Neural progenitor cell (in vitro differentiated cells): ENCODE data around the gene CCDC196.

Experiments
- CTCF ChIP-seq: fragments of 200-600 bp; sonication (generic); IDR thresholded peaks from 2 replicates; pipeline ENCODE4 v1.5.1; 2017; ENCODE audit warnings: antibody characterized with exemption, mild to moderate bottlenecking
- EZH2 ChIP-seq: fragments of 200-600 bp; sonication (generic); IDR thresholded peaks from 2 replicates; pipeline ENCODE4 v1.6.1; 2017; ENCODE audit warnings: antibody characterized with exemption, mild to moderate bottlenecking, moderate library complexity
- EZH2phosphoT487 ChIP-seq: fragments of 200-600 bp; sonication (generic); IDR thresholded peaks from 2 replicates; pipeline ENCODE4 v1.6.1; 2017; ENCODE audit warnings: antibody characterized with exemption

GRCh38 chr14:66490143-66491111, 4.3 kb downstream of the CCDC196 start:
- no peak for TF ChIP-seq CTCF
- no peak for TF ChIP-seq EZH2
- no peak for TF ChIP-seq EZH2phosphoT487
